Activated naive CD8-positive, alpha-beta T cell treated with anti-CD3 and anti-CD28 coated beads, Interleukin-2, amount 50 U/mL, for 24 hours (primary cell): ENCODE measurements around the gene SLC7A8.

Experiments
- ATAC-seq: fragments of 150-1000 bp; cut with Tn5 transposase; one replicate; pipeline ENCODE4 v1.10.0; 2021
- DNase-seq: peaks from one replicate; pipeline ENCODE4 v3.0.0; 2021
- H3K27ac Mint-ChIP-seq: one replicate; pipeline ENCODE4 v1.8.0; 2021; ENCODE audit warnings: mild to moderate bottlenecking, mixed read lengths
- H3K27me3 Mint-ChIP-seq: one replicate; pipeline ENCODE4 v1.8.0; 2021; ENCODE audit warnings: mixed read lengths
- H3K36me3 Mint-ChIP-seq: one replicate; pipeline ENCODE4 v1.8.0; 2021; ENCODE audit warnings: low read depth, mixed read lengths
- H3K4me1 Mint-ChIP-seq: one replicate; pipeline ENCODE4 v1.8.0; 2021; ENCODE audit warnings: mixed read lengths
- H3K4me3 Mint-ChIP-seq: one replicate; pipeline ENCODE4 v1.8.0; 2021; ENCODE audit warnings: mild to moderate bottlenecking, moderate library complexity, mixed read lengths
- H3K9me3 Mint-ChIP-seq: one replicate; pipeline ENCODE4 v1.8.0; 2021; ENCODE audit warnings: mixed read lengths

SLC7A8 gene

GRCh38 chr14:23173031-23173430 lies 10.4 kb downstream of the SLC7A8 start:
- DNase-seq, result no peak
- no peak for ATAC-seq
- Mint-ChIP-seq H3K4me1 (peaks cover 24% of the 10 kb centered on the region), H3K27ac (no peak overlapping the region), H3K36me3 (no peaks in the 10 kb centered on the region), H3K27me3 (no peaks in the 10 kb centered on the region), H3K9me3 (no peaks in the 10 kb centered on the region), H3K4me3 (no peak overlapping the region)

- no peaks in the 10 kb centered on the region for H3K27me3 Mint-ChIP-seq
- peaks cover 24% of the 10 kb centered on the region for H3K4me1 Mint-ChIP-seq
- H3K27ac Mint-ChIP-seq, result no peak overlapping the region
- no peak overlapping the region for H3K4me3 Mint-ChIP-seq
- no peaks in the 10 kb centered on the region for H3K36me3 Mint-ChIP-seq
- ATAC-seq (no peak), DNase-seq (no peak)
- no peaks in the 10 kb centered on the region for H3K9me3 Mint-ChIP-seq
These were observed 10.9 kb downstream of the SLC7A8 start for GRCh38 chr14:23172574-23172973.

DNA sequence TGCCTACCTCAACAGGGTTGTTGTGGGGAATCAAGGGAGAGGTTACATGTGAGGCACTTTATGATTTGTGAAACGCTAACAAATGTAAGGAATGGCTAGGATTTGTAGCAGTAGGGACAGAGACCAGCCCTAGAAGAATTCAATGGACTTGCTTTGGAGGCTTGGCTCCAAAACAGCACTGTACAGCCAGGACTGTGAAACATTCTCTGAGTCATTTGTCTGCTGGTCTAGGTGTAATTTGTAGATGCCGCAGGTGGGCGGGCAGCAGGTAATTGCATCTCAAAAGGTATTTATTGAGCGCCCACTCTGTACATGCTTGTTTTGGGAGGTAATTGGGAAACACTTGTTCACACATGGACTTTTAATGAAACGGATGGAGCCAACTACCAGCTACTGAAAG lies 11.4 kb downstream of the SLC7A8 start:
- H3K9me3 Mint-ChIP-seq, result no peaks in the 10 kb centered on the region
- H3K27ac Mint-ChIP-seq, result no peak overlapping the region
- peaks cover 20% of the 10 kb centered on the region for H3K4me1 Mint-ChIP-seq
- no peak overlapping the region for H3K4me3 Mint-ChIP-seq
- H3K36me3 Mint-ChIP-seq, result no peaks in the 10 kb centered on the region
- H3K27me3 Mint-ChIP-seq, result no peaks in the 10 kb centered on the region
- ATAC-seq (no peak), DNase-seq (no peak)

DNA sequence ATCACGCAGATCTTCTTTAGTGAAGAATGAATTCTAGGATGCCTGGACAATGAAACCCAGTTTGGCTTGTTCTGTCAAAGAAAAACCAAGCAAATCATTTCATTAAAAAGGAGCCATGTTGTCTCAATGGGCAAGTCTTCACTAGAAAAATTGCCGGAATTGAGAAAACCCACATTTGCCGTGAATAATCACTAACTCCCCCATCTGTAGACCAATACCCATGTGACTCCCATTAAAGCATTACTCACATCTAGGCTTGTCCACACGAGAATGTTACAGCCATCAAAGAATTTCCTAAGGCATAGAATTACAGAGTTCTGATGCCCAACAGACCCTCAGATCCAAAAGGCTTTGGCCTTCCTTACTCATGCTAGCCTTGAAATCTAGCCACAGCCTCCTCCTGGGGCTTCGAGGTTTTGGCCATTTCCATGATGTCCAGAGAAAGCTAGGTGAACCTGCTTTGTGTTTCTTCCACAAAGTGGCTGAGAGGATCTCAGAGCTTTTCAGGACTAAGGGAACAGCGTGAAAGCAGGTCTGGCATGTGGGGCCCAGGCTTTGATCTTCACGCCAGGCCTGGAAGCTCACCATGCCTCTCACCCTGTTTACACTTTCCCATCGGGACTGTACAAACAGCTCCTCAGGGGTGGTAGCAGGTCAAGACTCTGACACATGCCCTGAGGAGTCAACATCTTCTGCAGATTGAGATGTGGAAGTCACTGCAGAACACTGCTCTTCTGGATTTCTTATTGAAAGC lies 12.1 kb downstream of the SLC7A8 start:
- ATAC-seq (no peak), DNase-seq (no peak)
- peaks cover 20% of the 10 kb centered on the region for H3K4me1 Mint-ChIP-seq
- H3K27me3 Mint-ChIP-seq, result no peaks in the 10 kb centered on the region
- no peaks in the 10 kb centered on the region for H3K9me3 Mint-ChIP-seq
- H3K4me3 Mint-ChIP-seq, result no peak overlapping the region
- no peak overlapping the region for H3K27ac Mint-ChIP-seq
- no peaks in the 10 kb centered on the region for H3K36me3 Mint-ChIP-seq

GRCh38 chr14:23169622-23170021 lies 13.8 kb downstream of the SLC7A8 start:
- H3K4me1 Mint-ChIP-seq, result peaks cover 20% of the 10 kb centered on the region

DNA sequence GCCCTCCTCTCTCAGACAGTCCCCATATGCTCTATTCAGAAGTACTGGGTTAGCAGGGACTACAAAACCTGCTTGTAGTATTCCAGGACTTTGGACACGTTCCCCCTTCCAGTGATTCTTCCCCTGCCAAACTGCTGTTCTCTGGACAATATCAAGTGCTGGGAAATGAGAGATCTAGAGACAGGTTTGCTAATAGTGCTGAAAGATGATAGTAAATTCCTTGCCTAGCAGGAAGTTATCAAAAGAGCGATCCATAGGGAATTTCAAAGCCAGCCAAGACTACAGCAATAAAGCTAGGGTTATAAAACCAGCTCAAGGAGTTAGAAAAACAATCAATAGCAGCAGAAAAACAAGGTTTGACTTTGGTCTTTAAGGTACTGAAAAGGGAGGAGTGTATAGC lies 15.2 kb downstream of the SLC7A8 start:
- no peaks in the 10 kb centered on the region for H3K9me3 Mint-ChIP-seq
- no peak for ATAC-seq
- no peaks in the 10 kb centered on the region for H3K36me3 Mint-ChIP-seq
- H3K4me1 Mint-ChIP-seq, result peaks cover 13% of the 10 kb centered on the region
- no peak for DNase-seq
- H3K27ac Mint-ChIP-seq, result no peak overlapping the region
- H3K4me3 Mint-ChIP-seq, result no peak overlapping the region
- no peaks in the 10 kb centered on the region for H3K27me3 Mint-ChIP-seq

More at GRCh38 chr14:23169622-23170021, 13.8 kb downstream of the SLC7A8 start:
- Mint-ChIP-seq H3K36me3 (no peaks in the 10 kb centered on the region), H3K9me3 (no peaks in the 10 kb centered on the region), H3K4me3 (no peak overlapping the region), H3K27ac (no peak overlapping the region), H3K27me3 (no peaks in the 10 kb centered on the region)
- ATAC-seq (no peak), DNase-seq (no peak)

- Mint-ChIP-seq H3K4me1 (peaks cover 17% of the 10 kb centered on the region), H3K27ac (no peak overlapping the region), H3K9me3 (no peaks in the 10 kb centered on the region), H3K36me3 (no peaks in the 10 kb centered on the region), H3K4me3 (no peak overlapping the region), H3K27me3 (no peaks in the 10 kb centered on the region)
- DNase-seq, result no peak
- no peak for ATAC-seq
These were observed 16.2 kb downstream of the SLC7A8 start for GRCh38 chr14:23167116-23167847.

DNA sequence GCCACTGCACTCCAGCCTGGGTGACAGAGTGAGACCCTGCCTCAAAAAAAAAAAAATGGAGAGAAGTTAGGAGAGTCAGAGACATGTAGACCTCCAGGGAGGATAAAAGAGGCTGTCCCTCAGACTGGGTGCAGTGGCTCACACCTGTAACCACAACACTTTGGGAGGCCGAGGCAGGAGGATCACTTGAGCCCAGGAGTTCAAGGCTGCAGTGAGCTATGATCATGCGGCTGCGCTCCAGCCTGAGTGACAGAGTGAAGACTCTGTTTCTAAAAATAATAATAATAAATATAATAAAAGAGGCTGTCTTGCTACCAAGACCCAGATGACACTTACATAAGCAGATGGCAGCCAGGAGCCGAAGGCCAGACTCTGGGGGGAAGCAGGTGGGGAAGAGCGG lies 18.5 kb downstream of the SLC7A8 start:
- H3K4me1 Mint-ChIP-seq, result peaks cover 19% of the 10 kb centered on the region

DNA sequence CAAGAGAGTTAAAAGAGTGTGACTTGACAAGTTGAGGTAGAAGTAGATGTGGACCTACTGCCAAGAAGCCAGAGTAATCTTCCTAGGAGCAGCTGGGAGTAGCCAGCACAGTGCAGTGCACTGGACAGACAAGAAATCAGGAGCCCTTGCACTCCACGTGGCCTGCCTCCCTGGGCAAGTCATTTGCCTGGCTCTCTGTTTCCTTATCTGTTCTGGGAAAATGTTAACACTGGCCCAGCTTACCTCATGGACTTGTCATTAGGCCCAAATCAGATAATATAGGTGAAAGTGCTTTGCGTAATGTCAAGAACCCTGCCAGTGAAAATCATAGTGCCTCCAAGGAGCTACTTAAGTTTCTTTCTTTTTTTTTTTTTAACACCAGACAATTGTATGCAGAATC lies 19.2 kb downstream of the SLC7A8 start:
- no peaks in the 10 kb centered on the region for H3K36me3 Mint-ChIP-seq
- H3K9me3 Mint-ChIP-seq, result no peaks in the 10 kb centered on the region
- no peaks in the 10 kb centered on the region for H3K27me3 Mint-ChIP-seq
- ATAC-seq (no peak), DNase-seq (no peak)
- peaks cover 19% of the 10 kb centered on the region for H3K4me1 Mint-ChIP-seq
- H3K27ac Mint-ChIP-seq, result no peak overlapping the region
- H3K4me3 Mint-ChIP-seq, result no peak overlapping the region

More for the DNA sequence above, 18.5 kb downstream of the SLC7A8 start:
- no peaks in the 10 kb centered on the region for H3K9me3 Mint-ChIP-seq
- no peaks in the 10 kb centered on the region for H3K36me3 Mint-ChIP-seq
- ATAC-seq, result no peak
- H3K27me3 Mint-ChIP-seq, result no peaks in the 10 kb centered on the region
- H3K4me3 Mint-ChIP-seq, result no peak overlapping the region
- DNase-seq, result no peak
- H3K27ac Mint-ChIP-seq, result no peak overlapping the region

- Mint-ChIP-seq H3K27me3 (no peaks in the 10 kb centered on the region), H3K4me1 (peaks cover 19% of the 10 kb centered on the region), H3K4me3 (no peak overlapping the region), H3K27ac (no peak overlapping the region), H3K36me3 (no peaks in the 10 kb centered on the region), H3K9me3 (no peaks in the 10 kb centered on the region)
- DNase-seq, result no peak
- no peak for ATAC-seq
These were observed 19.6 kb downstream of the SLC7A8 start for GRCh38 chr14:23163830-23164229.

GRCh38 chr14:23162800-23163199 lies 20.7 kb downstream of the SLC7A8 start:
- H3K4me1 Mint-ChIP-seq, result peaks cover 19% of the 10 kb centered on the region
- DNase-seq (no peak), ATAC-seq (no peak)
- H3K4me3 Mint-ChIP-seq, result no peak overlapping the region
- no peaks in the 10 kb centered on the region for H3K36me3 Mint-ChIP-seq
- no peaks in the 10 kb centered on the region for H3K27me3 Mint-ChIP-seq
- no peaks in the 10 kb centered on the region for H3K9me3 Mint-ChIP-seq
- H3K27ac Mint-ChIP-seq, result no peak overlapping the region

- Mint-ChIP-seq H3K27ac (peak overlapping the region; percentile 11), H3K4me1 (peaks cover 19% of the 10 kb centered on the region), H3K4me3 (no peak overlapping the region), H3K9me3 (no peaks in the 10 kb centered on the region), H3K27me3 (no peaks in the 10 kb centered on the region), H3K36me3 (no peaks in the 10 kb centered on the region)
- DNase-seq, result no peak
- ATAC-seq, result no peak
These were observed 21.5 kb downstream of the SLC7A8 start for GRCh38 chr14:23162005-23162404.

GRCh38 chr14:23160924-23161522 lies 22.4 kb downstream of the SLC7A8 start:
- H3K27me3 Mint-ChIP-seq, result no peaks in the 10 kb centered on the region
- ATAC-seq, result peak; percentile 46
- no peak for DNase-seq
- H3K4me1 Mint-ChIP-seq, result peaks cover 19% of the 10 kb centered on the region
- no peak overlapping the region for H3K4me3 Mint-ChIP-seq
- peak overlapping the region; percentile 60 for H3K27ac Mint-ChIP-seq
- H3K36me3 Mint-ChIP-seq, result no peaks in the 10 kb centered on the region
- no peaks in the 10 kb centered on the region for H3K9me3 Mint-ChIP-seq

GRCh38 chr14:23159532-23159931 lies 23.9 kb downstream of the SLC7A8 start:
- no peaks in the 10 kb centered on the region for H3K9me3 Mint-ChIP-seq

DNA sequence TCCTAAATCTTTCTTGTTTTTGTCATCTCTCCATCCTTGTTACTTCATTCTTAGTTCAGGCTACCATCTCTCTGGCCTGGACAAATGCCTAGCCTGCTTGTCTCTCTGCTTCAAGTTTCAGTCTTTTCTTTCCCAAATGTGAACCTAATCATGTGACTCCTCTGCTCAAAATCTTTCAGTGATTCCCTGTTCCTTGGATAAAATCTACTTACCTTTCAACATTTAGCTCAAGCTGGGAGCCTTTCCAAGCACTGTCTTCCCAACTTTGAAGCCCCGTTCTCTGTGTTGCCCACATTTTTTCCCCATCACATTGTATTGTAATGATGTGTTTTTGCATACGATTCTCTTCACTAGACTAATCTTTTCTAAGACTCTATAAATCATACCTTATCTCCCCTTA lies 24.7 kb downstream of the SLC7A8 start:
- H3K9me3 Mint-ChIP-seq, result no peaks in the 10 kb centered on the region
- DNase-seq (no peak), ATAC-seq (no peak)
- H3K27ac Mint-ChIP-seq, result no peak overlapping the region
- peaks cover 29% of the 10 kb centered on the region for H3K4me1 Mint-ChIP-seq
- H3K36me3 Mint-ChIP-seq, result no peaks in the 10 kb centered on the region
- peaks cover under 1% of the 10 kb centered on the region for H3K27me3 Mint-ChIP-seq
- no peak overlapping the region for H3K4me3 Mint-ChIP-seq

More at GRCh38 chr14:23159532-23159931, 23.9 kb downstream of the SLC7A8 start:
- Mint-ChIP-seq H3K36me3 (no peaks in the 10 kb centered on the region), H3K27me3 (no peaks in the 10 kb centered on the region), H3K4me3 (no peak overlapping the region), H3K27ac (no peak overlapping the region), H3K4me1 (peaks cover 25% of the 10 kb centered on the region)
- ATAC-seq (no peak), DNase-seq (no peak)
